HG02840 (cell line): ENCODE results near the gene GLRA3.
"Not testable (repeated sequence)": the region's sequence is repeated elsewhere in the genome, so short reads cannot be mapped to it uniquely, and the experiment has no call there.

ENCODE experiments used
- ATAC-seq: cut with Tn5 transposase; IDR thresholded peaks from one replicate; pipeline ENCODE4 v1.9.1; 2021; ENCODE audit warnings: mild to moderate bottlenecking, moderate library complexity, moderate number of reproducible peaks; ENCODE audit not compliant: unreplicated experiment, low FRiP score

The GLRA3 gene

DNA sequence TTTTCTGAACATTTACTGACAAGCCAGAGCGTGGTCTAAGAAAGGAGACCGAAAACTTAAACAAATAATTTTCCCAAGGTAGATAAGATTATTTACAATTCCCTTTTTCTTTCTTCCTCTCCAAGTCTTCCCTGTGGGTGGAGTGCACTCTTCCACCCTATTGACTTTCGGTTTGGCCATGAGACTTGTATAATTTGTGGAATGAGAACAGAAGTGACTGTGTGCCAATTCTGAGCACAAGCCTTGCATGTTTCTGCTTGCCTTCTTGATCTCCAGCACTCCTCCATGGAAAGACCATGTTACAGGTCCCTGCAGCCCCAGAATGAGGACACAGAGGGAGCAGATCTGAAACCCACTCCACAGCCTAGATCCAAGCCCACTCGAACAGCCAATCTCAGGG is 156.8 kb downstream of the GLRA3 start:
- ATAC-seq: no peak

DNA sequence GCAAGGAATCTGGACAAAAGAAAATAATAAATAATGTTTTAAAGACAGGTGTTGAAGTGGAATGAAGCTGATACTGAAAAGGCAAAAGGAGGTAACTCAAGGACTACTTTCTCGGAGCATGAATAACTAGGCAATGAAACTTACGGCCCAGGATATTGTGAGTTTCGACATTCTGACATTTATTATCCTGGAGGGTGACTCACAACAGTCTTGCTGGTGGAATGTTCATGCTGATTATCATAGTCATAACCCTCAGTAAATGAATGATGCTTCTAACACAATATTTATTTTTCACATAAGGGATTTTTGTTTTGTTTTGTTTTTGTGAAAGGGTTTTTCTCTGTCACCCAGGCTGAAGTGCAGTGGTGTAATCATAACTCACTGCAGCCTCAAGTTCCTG is 159.8 kb downstream of the GLRA3 start:
- no peak for ATAC-seq

DNA sequence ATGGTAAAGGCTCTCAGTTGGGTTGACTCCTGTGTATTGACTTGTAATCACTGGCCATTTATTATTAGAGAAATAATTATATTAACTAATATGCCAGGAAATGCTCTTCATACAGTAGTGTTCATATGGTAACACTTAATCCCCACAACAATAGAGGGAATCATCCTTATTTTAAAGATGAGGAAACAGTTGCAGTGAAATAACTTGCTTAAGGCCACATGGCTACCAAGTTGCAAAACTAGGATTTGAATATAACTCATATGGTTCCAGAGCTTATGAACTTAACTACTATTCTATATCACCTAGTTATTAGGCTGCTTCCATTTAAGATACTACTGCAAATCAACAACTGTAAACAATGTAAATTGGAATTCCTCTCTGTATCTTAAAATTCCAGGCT is 163.2 kb downstream of the GLRA3 start:
- no peak for ATAC-seq

DNA sequence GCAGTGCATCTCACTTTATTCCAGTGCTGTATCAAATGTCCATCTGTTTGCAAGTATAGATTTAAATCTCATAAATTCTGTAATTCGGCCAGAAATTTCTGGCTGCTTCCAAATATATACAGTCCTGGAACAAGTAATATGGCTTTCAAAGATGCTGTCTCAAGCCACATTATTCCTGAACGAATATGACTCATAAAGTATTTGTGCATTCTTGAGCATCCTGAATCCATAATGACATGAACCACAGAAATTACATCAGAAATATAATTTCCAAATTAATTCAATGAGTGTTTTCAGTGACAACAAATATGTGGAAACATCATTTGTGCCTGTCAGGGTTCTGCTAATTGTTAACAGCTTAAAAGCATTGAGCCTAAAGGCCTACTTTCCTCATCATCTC is 165.8 kb downstream of the GLRA3 start:
- ATAC-seq: no peak

DNA sequence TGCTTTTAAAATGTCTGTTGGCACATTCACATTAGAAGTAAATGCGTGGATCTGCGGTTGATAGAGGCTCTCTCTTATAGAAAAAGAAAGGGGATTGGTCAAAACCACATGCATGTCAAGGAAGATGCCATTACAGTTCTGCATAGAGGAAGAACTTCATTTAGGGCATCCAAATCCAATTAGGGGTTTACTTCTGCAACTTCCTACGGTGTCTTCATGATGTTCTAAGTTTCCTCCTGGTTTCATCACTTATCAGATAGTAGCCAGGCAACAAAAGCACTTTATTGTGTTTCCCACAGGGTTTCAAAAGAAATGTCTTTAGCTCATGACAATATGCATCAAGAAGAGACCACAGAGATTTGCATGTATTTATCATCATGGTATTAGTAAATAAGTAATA is 170.8 kb downstream of the GLRA3 start:
- no peak for ATAC-seq

DNA sequence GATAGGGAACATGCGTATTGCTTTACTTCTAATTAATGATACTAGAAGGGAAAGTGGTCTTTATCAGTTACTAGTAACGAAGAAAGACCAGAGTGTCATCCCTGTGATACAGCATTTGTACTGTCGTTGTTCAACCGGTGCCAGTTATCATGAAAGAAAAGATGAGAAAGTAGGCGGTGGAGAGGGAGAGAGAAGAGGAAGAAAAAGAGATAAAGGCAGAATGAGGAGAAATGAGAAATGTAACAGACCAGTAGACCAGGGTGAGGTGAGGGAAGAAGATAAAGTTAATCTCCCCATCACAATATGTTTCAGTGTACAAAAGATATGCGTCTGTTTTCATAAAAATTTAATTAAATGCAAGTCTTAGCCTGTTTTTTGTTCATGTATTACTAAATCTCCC is 171.6 kb downstream of the GLRA3 start:
- no peak for ATAC-seq

DNA sequence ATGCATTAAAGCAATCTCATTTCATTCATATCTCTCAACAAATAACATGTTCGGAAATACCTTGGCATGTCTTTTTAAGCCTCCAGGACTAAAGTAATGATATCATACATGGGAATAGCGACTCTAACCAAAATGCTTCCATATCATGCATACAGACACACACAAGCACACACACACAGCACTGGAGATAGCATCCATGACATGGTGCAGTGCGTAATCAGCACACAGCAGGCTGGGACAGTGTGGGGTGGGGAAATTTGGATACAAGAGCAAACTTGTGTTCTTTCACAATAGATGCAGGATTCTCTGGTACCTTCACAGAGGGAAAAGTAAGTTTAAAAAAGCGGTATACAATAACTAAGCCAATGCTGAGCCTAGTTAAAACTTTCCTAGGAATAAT is 174.4 kb downstream of the GLRA3 start:
- ATAC-seq: no peak

DNA sequence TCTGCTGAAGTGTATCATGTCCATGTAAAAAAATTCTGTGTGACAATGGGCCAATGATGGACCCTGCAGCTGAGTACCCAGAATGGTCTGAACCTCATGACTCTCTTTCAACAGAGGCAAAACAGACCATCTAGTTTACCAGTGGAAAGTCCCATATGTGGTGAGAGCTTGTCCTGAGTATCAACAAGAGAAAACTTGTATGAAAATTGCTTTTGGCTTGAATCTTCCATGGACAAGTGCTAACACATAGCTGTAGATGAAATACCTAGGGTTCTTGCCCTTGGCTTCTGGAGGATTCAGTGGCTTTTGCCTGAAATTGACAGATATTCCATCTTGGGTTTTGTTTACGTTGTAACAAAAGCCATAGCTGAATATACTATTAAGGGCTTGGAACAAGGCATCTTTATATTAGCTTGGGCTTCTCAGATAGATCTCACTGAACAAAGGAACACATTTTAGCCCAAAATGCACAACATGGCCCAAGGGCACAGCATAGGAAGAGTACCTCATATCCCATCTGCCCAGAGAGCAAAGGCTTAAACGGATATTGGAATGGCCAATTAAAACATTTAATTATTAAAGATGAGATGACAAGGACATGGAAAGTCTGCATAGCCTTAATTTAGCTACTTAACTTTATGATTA is 178.2 kb downstream of the GLRA3 start:
- no peak for ATAC-seq

DNA sequence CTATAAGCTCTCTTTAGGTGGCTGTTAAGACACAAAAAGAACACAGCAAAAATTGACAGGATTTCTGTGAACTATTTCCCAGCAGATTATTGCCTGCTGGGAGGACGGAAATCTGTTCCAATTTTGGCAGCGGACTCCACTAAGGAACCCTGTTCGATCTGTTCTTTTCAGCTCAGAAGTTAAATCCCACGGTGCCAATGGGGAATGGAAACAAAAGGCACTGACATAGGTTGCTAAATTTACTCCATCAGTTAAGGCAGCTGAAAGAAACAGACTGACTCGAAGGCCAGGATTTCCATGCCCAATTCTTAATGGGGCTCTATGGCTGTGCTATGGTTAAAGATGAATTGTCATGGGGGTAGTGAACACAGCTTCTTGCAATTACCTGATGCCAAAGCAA is 180.2 kb downstream of the GLRA3 start:
- ATAC-seq: no peak

DNA sequence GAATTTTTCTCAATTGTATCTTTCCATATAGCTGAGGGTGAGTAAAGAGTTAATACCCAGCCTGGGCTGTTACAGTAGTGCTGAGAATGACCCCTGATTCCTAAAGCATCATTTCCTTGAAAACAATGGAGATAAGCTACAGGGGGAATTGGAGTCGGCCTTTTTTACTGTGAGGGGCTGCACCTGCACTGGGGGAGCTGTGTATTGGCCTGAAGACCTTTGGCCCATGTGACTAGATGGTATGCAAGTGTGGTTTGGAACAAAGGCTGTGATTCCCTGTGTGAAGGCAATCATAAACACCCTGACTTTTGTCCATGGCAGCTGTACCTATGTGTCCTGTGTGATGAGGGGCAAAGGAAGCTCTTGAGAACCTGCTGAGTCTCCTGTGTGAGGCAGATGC is 182.7 kb downstream of the GLRA3 start:
- no peak for ATAC-seq

DNA sequence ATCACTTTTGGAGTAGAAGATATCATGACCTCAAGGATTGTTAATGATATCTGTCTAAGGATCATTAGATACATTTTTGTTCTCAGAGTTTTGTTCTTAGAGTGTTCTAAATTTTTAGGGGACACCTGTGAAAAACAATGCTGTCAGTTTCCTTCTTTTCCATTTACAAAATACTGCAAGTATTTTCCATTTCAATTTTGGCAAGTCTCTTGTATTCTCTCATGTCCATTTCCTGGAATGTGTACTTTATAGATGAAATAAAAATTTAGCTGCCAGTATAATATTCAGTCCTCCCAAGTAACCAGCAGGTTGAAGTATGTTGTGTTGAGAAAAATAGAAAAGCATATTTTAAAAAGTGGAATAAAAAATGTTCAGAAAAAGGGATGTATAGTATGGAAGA is 188.9 kb downstream of the GLRA3 start:
- ATAC-seq: no peak

DNA sequence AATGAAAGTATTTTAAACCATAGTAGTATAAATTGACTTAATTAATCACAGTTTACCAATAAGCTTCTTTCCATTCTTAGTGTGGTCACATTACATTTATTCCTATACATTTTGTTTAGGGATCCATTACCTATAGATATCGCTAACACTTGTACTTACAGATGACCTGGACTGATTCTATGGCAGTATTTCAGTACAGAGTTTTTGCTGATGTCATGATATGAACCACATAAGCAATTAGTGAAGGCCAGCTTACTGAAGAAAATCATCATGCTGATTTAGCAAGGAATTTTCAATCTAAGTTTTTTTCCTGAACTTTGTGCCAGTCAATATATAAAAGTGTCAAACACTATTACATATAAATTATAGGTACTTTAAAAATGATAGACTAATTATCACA is 193.3 kb downstream of the GLRA3 start:
- no peak for ATAC-seq

DNA sequence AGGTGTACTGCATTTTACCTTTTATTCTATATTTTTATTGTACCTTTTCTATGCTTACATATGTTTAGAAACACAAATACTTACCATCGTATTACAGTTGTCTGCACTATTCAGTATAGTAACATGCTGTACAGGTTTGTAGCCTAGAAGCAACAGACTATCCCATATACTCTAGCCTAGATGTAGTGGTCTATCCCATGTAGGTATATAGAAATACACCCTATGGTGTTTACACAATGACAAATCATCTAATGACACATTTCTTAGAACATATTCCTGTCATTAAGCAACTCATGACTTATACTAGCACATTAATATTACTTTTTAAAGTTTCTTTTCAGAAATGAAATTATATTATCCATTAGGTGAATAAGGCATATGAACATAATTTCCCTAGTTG is 195.6 kb downstream of the GLRA3 start:
- ATAC-seq: no peak

DNA sequence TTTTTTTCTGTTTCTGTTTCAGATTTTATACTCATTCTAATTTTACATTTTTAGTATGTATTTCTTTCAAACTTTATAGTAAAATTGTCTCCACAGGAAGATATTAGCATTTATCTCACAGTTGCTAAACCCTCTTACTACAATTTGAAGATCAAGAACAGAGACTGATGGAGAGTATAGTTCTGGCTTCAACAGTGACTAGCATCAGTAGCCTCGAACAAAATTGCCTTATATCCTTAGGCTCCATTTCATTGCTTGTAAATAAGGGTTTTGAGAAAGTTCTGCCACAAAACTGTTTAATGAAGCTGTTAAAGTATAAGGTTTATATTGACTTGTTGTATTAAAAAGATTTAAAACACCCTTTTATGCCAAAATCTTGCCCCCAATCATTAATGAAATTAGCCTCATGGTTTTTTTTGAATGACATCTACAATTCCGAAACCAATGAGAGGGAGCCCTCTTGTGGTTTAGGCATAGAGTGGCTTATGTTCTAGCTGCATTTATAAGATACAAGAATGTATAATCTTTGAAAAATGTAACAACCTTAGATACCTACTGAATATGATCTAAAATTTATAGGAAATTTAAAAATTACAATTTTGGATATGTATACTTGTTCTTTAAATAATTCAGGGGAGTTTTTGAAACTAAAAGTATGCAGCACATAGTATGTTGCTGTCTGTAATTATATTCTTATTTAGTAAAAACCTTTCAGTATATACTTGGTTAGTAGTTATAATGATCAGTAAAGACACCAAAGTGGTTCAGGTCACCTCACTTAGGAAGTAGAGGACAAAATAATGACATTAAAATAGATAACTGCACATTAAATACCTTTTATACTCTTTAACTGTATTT is 196.9 kb downstream of the GLRA3 start:
- no peak for ATAC-seq

DNA sequence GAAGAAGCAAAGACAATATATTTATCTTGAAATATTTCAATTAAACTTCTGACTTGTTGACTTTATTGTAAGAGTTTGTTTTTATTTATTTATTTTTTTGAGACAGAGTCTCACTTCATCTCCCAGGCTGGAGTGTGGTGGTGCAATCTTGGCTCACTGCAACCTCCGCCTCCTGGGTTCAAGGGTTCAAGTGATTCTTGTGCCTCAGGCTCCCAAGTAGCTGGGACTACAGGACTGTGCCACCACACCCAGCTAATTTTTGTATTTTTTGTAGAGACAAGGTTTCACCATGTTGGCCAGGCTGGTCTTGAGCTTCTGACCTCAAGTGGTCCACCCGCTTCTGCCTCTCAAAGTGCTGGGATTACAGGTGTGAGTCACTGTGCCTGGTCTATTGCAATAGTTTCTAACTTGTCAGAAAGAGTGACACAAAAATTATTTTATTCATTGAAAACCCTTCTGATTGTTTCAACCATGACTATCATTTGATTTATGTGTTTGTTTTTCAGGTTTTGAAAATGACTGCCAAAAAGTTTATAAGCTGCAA is 199.1 kb downstream of the GLRA3 start:
- ATAC-seq: not testable (repeated sequence)

DNA sequence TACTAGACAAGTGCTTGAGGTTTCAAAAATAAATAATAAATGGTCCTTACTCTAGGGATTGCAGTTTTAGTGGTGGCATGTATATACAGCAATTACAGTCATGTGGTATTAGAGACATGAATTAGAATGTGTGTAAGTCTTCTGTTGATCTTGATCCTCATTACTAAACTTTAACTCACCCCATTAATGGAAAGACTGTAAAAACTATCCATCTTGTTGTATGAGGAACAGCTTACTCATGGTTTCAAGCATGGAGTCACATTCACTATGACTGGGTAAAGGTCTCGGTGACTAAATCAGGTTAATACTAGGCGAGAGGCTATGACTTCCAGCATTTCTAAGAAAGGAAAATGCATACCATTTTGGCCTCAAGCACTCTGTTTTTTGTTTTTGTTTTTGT is 199.8 kb downstream of the GLRA3 start:
- ATAC-seq: no peak

DNA sequence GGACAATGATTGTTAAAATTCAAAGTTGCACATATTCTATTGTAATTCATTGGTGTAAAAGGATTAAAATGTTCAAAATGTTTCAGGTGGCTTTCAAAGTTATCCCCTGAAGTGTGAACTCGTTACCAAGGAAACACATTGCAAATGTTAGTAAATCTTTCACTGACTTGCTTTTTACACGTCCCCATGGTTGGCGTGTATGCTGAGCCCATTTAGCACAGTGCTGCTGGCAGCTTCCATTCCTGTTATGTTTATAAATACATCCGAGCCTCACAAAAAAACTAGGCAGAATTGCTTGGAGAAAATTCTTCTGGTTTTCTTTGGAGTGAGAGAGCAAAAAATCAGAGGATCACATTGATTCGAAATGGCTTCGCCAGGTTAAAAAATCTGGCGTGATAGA is 200.9 kb downstream of the GLRA3 start:
- ATAC-seq: no peak

DNA sequence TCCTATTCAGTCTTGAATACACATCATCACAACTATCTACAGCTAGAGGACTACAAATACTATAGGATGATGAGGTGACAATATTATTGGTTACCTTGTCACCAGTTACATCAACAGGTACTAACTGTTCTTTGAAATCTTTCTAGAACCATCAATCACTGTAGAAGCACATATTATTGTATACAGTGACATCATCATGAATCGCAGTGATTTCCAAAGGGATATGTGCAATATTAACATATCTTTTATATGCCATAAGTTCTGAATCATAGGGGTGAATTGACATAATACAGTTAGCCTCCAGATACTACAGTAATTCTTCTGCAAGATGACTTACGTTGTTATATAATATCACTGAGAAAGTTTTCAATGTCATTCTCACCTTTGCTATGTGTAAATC is 201.6 kb downstream of the GLRA3 start:
- ATAC-seq: no peak

DNA sequence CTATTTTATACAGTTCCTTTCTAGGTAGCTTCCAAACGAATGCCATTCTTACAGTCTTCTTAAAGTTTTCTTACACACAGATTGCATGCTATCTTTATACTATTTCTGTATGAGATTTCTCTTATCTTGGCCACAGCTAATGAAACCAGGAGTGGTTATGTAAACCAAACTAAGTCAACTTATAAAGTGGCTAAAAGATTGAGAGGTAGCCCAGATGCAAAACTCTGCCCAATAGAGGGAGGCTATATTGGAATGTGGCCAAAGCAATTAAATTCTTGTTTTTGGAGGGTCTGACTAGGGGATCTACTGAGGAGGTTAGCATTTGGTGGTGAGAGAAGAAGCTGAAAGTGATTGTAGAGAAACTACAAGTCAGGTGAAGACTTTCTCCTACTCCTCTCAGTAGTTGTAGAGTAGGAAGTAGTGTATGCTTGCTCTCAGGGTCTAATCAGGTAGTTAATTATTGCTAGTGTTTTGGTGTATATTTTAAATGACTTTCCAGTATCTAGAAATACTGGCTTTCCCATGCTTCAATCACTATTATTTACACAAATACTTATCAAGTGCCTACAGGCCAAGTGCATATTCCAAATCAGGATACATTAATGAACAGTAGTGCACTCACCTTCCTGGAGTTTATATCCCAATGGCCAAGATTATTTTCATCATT is 202.6 kb downstream of the GLRA3 start:
- ATAC-seq: no peak

DNA sequence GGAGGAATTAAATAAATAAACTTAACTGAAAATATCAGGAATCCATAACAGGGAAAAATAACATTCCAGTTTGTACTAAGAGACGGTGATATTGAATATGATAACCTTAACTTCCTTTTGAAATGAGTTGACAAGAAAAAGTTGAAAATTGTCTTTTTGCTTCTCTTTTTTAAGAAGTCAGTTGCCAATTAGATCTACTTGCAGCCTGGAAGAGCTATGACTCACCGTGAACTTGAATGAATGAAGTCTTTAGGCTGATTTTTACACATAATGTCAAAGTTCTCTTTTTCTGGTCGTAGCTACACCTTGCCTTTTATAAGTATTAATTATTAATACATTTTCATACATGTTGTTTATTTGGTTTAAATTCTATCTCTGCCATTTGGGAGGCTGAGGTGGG is 212.4 kb downstream of the GLRA3 start:
- ATAC-seq: no peak

DNA sequence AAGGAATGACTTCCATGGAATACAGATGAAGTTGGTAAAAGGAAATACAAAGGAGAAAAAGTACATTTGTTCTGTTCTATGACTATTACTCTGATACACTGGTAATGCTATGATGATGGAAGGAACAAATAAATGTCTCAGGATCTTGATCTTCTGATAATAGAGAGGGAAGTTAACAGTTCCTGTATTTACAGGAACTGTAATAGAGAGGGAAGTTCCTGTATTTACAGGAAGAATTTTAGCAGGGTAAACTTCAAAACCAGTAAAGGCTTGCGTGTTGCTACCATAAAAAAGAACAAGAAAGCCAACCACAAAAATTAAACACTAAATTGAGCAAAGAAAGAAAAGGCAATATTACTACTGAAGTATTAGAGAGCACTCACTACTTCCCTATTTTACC is 215.1 kb downstream of the GLRA3 start:
- ATAC-seq: no peak
